ENCODE data around the gene DHCR7.

DNA sequence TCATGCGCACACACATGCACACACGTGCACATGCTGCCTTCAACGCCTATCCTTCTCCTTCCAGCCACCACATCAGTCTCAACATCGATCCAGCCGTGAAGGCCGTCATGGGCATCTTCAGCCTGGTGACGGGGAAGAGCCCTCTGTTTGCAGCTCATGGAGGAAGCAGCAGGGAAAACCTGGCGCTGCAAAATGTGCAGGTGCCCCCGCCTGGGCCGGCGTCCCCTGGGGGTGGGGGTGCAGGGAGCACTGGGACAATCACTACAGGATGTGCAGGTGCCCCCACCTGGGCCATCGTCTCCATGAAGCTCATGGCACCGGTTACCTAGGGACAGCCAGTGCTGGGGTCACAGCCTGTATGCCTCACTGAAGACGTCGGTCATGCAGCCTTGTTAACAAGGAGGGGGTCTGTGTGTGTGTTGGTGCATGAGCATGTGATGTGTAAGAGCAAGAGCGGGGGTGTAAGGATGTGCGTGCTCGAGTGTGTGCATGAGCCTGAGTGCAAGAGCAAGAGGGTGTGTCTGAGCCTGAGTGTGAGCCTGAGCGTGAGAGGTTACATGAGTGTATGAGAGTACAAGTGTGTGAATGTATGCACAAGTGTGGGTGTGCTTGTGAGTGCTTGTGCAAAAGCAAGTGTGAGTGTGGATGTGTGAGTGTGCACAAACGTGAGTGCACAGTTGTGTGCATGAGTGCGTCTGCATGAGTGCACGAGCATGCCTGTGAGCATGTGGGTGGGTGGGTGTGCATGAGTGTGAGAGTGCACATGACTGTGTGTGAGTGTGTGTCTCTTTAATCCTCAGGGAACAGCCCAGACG lies 36.3 kb upstream of the DHCR7 start:
- no peak for TF ChIP-seq EZH2phosphoT487 (conservative IDR thresholded peaks at IDR 0.05; ENCODE audit: low read length)
- TF ChIP-seq, protein P1, sequence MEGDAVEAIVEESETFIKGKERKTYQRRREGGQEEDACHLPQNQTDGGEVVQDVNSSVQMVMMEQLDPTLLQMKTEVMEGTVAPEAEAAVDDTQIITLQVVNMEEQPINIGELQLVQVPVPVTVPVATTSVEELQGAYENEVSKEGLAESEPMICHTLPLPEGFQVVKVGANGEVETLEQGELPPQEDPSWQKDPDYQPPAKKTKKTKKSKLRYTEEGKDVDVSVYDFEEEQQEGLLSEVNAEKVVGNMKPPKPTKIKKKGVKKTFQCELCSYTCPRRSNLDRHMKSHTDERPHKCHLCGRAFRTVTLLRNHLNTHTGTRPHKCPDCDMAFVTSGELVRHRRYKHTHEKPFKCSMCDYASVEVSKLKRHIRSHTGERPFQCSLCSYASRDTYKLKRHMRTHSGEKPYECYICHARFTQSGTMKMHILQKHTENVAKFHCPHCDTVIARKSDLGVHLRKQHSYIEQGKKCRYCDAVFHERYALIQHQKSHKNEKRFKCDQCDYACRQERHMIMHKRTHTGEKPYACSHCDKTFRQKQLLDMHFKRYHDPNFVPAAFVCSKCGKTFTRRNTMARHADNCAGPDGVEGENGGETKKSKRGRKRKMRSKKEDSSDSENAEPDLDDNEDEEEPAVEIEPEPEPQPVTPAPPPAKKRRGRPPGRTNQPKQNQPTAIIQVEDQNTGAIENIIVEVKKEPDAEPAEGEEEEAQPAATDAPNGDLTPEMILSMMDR (IDR thresholded peaks at IDR 0.05; ENCODE audit: insufficient read depth, low read length, poor library complexity, severe bottlenecking) = no peak

All from SU-DHL-6 (cell line).